Adipose tissue (tissue), 3 donors: ENCODE results near the gene SHISAL1. TPM values are rescaled to one million over a fixed set of nuclear protein-coding genes. Genes with fewer than 3 reads are reported as not detected.

Experiments used
- H3K27ac ChIP-seq: one replicate; pipeline ENCODE4 v1.5.1; 2013; ENCODE audit warnings: low read depth, low read length
- WGBS, 3 donors: extraction: QIAGEN DNeasy Blood & Tissue Kit; methylation state at CpG; one replicate each; pipeline ENCODE4 v1.1.7; 2013; 5-methylcytosine and 5-hydroxymethylcytosine counted together
- polyA plus RNA-seq, 3 donors: library from polyadenylated mRNA; stranded (reverse); fragments of 200-250 nt; gene quantifications; one replicate each; pipeline ENCODE4 v1.2.3, GENCODE V29; 2013
- donor health status: healthy with polysubstance abuse.
- donor health status: Bipolar disorder and iron deficiency.
- donor health status: healthy.

The SHISAL1 gene
- polyA plus RNA-seq, 3 donors: 0.13 to 1.2 (median 0.30) TPM

DNA sequence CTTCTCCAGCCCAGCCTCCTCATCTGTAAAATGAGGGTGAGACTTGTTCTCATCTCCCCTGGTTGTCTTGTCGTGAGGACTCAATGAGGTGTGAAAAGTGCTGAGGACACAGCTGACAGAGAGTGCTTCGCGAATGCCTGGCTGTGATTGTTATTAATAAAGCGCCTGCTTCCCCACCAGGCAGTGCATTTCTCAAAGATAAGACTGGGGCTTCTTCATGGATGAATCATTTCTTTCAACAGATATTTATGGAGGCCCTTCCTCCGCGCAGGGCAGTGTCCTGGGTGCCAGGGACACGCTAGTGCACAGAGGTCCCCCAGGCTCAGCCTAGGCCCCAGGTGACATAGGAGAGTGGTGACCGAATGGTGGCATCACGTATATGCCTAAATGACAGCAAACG lies 34.3 kb upstream of the SHISAL1 start:
- no peak overlapping the region for H3K27ac ChIP-seq
- WGBS, 3 donors: 64 to 85% (median 84%) methylated on average over 10 of the region's 10 CpGs

DNA sequence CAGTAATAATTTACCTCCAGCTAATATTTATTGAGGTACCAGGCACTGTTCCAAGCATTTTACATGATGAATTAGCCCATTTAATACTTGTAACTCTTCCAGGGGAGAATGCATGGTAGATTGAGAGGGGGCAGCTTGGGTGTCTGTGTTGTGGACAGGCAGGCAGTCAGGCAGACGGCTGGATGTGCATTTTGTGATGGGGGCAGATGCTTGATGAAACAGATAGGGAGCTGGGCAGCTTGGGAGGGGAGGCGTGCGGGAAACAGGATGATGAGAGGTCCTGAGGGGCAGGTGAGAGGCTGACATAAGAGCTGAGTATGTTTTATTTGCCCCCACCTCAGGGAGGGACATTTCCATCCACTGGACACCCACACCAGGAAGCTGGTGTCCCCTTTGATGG lies 33.1 kb upstream of the SHISAL1 start:
- no peak overlapping the region for H3K27ac ChIP-seq
- 77 to 82% (median 79%) methylated on average over 3 of the region's 3 CpGs for WGBS, 3 donors

DNA sequence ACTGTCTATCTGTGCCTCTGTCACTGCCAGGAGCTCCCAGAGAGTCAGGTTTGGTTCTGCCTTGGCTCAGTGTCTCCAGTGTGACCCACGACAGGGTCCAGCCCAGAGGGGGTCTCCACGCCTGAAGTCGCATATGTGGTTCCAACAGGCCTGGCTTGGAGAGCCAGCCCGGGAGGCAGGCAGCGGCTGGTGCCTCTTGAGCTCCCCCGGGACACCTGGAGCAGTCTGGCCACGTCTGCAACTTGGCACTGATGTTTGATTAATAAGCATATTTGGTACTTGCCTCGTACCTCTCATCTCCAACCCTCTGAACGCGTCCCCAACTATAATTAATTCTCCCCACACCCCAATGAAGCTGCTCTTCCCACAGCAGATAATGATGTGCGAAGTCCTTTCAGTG lies 31.7 kb upstream of the SHISAL1 start:
- 56 to 80% (median 63%) methylated on average over 11 of the region's 11 CpGs for WGBS, 3 donors
- H3K27ac ChIP-seq: no peak overlapping the region

DNA sequence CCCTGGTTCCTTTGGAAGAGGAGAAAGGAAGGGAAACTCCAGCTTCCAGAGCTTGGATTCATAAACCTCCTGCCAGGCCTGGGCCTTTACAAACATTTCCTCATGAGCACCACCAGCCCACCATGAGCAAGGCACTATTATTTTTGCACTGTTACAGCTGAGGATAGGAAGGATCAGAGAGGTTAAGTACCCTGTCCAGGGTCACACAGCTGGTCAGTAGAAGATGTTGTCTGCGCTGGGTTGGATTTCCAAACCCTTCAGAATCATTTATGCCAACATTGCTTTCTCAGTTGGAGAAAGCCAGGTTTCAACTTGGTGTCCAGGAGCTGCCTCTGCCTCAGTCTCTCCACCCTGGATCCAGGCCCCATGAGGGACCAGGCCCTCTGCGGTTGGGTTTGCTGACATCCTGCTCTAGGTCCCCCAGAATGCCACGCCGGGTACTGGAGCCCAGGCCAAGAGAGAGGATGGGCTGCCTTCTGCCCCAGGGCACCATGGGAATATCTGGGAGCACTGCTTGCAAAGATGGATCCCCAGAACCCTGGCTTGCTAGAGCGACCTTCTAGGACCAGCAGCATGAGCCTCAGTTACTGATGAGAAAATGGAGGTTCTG lies 29.7 kb upstream of the SHISAL1 start:
- WGBS, 3 donors: 91 to 96% (median 93%) methylated on average over 5 of the region's 5 CpGs
- no peak overlapping the region for H3K27ac ChIP-seq

DNA sequence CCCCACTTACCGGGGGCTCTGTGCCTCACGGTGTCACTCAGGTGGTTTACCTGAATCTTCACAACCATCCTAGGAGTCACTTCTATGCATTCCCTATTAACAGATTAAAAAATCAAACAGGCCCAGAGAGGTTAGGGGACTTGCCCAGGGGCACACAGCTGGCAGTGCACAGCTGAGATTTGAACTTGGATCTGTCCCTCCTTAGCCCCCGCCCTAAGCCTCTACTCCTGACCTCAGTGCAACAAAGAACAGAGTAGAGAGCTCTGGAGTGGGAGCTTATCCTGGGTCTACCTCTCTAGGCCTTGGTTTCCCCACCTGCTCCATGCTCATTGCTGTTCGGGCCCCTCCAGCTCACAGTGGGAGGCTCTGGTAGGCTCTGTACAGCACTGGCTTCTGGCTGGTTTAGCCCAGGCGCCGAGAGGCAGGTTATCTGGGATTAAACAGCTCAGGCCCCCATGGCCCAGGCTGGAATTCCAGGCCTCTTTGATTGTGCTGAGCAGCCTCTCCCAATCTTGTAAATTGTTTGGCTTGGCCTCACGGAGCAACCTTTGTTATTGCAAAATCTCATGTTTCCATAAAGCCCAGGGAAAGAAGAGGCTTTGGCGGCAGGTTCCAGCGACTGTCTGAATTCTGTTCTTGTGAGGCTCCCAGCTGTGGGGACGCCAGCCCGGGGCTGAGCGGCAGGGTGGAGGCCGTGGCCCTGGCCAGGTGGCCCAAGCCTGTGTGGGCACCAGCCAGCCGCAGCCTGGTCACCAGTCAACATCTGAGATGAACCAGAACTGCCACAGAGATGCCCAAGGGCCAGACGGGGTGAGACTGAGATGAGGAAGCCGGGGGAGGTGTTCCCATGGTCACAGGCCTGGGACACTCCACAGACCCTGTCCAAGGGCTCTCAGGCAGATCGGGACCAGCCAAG lies 28.9 kb upstream of the SHISAL1 start:
- 51 to 64% (median 59%) methylated on average over 17 of the region's 17 CpGs for WGBS, 3 donors
- no peak overlapping the region for H3K27ac ChIP-seq

- H3K27ac ChIP-seq: no peak overlapping the region
- 73 to 83% (median 80%) methylated on average over 21 of the region's 21 CpGs for WGBS, 3 donors
Measured at GRCh38 chr22:44340271-44341239, 27.8 kb upstream of the SHISAL1 start.

- WGBS, 3 donors: 74 to 88% (median 83%) methylated on average over 2 of the region's 2 CpGs
- H3K27ac ChIP-seq: no peak overlapping the region
Measured at GRCh38 chr22:44338906-44339305, 26.2 kb upstream of the SHISAL1 start.

- 66 to 76% (median 74%) methylated on average over 7 to 8 of the region's 8 CpGs for WGBS, 3 donors
- no peak overlapping the region for H3K27ac ChIP-seq
Measured at GRCh38 chr22:44338177-44338810, 25.5 kb upstream of the SHISAL1 start.

- H3K27ac ChIP-seq: no peak overlapping the region
- WGBS, 3 donors: 26 to 34% (median 29%) methylated on average over 13 of the region's 13 CpGs
Measured at GRCh38 chr22:44337678-44338004, 24.9 kb upstream of the SHISAL1 start.

GRCh38 chr22:44336962-44337677 lies 24.4 kb upstream of the SHISAL1 start:
- H3K27ac ChIP-seq: no peak overlapping the region
- WGBS, 3 donors: 49 to 61% (median 61%) methylated on average over 21 of the region's 21 CpGs

- WGBS, 3 donors: 58 to 75% (median 66%) methylated on average over 9 to 11 of the region's 11 CpGs
Measured at GRCh38 chr22:44335903-44336803, 23.4 kb upstream of the SHISAL1 start.

DNA sequence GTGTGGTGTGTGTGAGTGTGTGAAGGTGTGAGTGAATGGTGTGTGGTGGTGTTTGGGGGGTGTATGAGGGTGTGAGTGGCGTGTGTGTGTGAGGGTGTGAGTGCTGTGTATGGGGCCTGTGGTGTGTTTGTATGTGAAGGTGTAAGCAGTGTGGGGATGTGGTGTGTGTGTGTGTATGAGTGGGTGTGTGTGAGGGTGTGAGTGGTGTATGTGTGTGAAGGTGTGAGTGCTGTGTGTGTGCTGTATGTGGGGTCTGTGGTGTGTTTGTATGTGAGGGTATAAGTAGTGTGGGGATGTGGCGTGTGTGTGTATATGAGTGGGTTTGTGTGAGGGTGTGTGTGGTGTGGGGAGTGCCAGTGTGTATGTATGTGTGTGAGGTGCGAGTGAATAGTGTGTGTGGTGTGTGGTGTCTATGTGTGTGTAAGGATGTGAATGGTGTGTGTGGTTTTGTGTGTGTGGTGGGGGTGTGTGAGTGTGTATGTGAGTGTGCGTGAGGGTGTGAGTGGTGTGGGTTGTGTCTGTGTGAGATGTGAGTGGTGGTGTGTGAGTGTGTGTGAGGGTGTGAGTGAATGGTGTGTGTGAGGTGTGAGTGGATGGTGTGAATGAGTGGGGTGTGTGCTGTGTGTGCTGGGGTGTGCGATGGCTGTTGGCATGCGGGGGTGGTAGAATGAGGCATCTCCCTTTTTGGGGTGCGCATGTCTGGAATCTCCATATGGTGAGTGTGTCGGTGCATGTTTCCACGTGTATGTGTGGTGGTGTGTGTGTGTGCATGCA lies 22.5 kb upstream of the SHISAL1 start:
- 88 to 95% (median 94%) methylated on average over 9 of the region's 9 CpGs for WGBS, 3 donors
- no peak overlapping the region for H3K27ac ChIP-seq

More at GRCh38 chr22:44335903-44336803, 23.4 kb upstream of the SHISAL1 start:
- H3K27ac ChIP-seq: no peak overlapping the region

DNA sequence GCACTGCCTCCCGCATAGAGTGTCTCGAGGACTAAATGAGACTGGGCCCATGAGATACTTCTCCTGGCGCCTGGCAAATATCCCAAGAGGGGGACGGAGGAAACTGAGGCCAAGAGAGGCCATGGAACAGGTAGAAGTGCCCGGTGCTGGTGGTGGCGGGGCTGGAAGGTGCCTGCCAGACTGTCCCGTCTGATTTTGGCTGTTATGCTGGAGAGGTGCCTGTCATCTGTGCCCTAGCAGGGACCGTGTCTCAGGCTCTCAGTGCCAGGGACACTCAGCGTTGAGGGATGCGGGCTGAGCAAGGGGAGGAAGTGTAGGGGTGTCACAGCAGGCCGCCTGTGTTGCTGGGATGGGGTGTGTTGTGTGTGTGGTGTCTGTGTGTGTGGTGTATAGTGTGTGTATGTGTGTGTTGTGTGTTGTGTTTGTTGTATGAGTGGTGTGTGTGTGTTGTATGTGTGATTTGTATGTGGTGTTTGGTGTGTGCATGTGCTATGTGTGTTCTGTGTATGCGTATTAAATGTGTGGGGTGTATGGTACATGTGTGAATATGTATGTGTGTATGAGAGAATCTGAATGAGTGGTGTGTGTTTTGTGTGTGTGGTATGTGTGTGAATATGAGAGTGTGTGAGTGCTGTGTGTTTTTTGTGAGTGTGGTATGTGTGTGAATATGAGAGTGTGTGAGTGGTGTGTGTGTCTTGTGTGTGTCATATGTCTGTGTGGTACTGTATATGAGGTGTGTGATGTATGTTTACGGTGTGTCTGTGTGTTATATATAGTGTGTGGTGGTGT lies 21.3 kb upstream of the SHISAL1 start:
- WGBS, 3 donors: 73 to 82% (median 82%) methylated on average over 13 of the region's 13 CpGs
- H3K27ac ChIP-seq: no peak overlapping the region

DNA sequence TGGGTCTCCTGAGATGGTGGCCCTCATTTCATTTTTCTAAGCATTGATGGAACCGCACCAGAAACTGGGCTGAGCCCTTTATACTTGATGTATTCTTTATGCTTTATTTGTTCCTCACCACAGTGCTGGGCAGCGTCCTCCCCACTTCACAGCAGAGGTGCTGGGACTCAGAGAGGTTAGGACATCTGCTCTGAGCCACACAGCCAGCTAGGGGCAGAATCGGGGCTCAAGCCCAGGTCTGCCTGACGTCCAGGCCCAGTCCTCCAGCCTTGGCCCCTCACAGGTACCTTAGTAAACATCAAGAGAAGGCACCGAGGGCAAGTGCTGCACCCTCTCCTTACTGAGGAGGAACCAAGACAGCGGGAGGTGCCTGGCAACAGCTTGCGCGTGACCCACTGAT lies 20.2 kb upstream of the SHISAL1 start:
- no peak overlapping the region for H3K27ac ChIP-seq
- WGBS, 3 donors: 73 to 85% (median 80%) methylated on average over 8 of the region's 8 CpGs

GRCh38 chr22:44331881-44332714 lies 19.3 kb upstream of the SHISAL1 start:
- no peak overlapping the region for H3K27ac ChIP-seq
- 6 to 20% (median 10%) methylated on average over 17 to 51 of the region's 55 CpGs for WGBS, 3 donors
